Measurements from ENCODE around the gene SPATA16.

Gene SPATA16

GRCh38 chr3:172908771-172909270 is 232.2 kb downstream of the SPATA16 start:
- Histone ChIP-seq H3K9ac (ENCODE audit: low read depth, low read length) (no peak overlapping the region), H3K27ac (ENCODE audit: low read length) (no peak overlapping the region), H4K20me1 (ENCODE audit: insufficient read depth, low read length) (no peaks in the 10 kb centered on the region), H3K4me3 (ENCODE audit: low read depth in 1 of 2, low read length in 2 of 2) (no peak overlapping the region), H3K27me3 (ENCODE audit: insufficient read depth, low read length, poor library complexity) (peaks cover 16% of the 10 kb centered on the region), H3K4me1 (ENCODE audit: insufficient read depth, low read length) (no peaks in the 10 kb centered on the region), H3K36me3 (ENCODE audit: insufficient read depth, low read length) (no peaks in the 10 kb centered on the region), H3K4me2 (ENCODE audit: insufficient read depth, low read length) (no peak overlapping the region), H2AFZ (ENCODE audit: low read depth, low read length) (no peak overlapping the region), H3K79me2 (ENCODE audit: insufficient read depth, low read length) (no peaks in the 10 kb centered on the region), H3K9me3 (ENCODE audit: insufficient read depth, low read length, severe bottlenecking) (no peaks in the 10 kb centered on the region)
- no peak for TF ChIP-seq EZH2 (IDR thresholded peaks at IDR 0.05; ENCODE audit: borderline replicate concordance, low read depth, low read length, severe bottlenecking)
- TF ChIP-seq, protein P1, sequence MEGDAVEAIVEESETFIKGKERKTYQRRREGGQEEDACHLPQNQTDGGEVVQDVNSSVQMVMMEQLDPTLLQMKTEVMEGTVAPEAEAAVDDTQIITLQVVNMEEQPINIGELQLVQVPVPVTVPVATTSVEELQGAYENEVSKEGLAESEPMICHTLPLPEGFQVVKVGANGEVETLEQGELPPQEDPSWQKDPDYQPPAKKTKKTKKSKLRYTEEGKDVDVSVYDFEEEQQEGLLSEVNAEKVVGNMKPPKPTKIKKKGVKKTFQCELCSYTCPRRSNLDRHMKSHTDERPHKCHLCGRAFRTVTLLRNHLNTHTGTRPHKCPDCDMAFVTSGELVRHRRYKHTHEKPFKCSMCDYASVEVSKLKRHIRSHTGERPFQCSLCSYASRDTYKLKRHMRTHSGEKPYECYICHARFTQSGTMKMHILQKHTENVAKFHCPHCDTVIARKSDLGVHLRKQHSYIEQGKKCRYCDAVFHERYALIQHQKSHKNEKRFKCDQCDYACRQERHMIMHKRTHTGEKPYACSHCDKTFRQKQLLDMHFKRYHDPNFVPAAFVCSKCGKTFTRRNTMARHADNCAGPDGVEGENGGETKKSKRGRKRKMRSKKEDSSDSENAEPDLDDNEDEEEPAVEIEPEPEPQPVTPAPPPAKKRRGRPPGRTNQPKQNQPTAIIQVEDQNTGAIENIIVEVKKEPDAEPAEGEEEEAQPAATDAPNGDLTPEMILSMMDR (IDR thresholded peaks at IDR 0.05; ENCODE audit: borderline replicate concordance, extremely low read depth, low read length, poor library complexity, severe bottlenecking) = no peak
- no peak for DNase-seq
- ATAC-seq (ENCODE audit: insufficient read depth, low read depth) = no peak

DNA sequence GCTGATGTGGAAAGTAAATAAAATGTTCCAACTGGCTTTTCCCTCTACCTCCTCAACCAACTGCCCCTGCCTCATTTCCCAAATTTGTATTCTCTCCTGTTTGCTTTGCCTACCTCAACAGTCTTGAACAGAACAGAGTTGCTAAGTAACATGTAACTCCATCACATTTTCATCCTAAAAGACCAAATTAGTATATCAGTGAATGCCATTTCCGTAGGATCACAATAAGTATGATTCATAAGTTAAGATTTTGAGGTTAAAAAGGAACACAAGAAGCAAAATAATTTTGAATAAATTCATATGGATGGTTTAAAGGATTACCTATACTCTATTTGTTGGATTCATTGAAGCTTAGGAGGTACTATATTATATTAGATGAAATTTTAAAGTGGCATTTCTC is 235.6 kb downstream of the SPATA16 start:
- H3K79me2 ChIP-seq (ENCODE audit: insufficient read depth, low read length) = no peaks in the 10 kb centered on the region
- H3K27me3 ChIP-seq (ENCODE audit: insufficient read depth, low read length, poor library complexity) = peaks cover 16% of the 10 kb centered on the region
- no peak overlapping the region for H2AFZ ChIP-seq (ENCODE audit: low read depth, low read length)
- no peaks in the 10 kb centered on the region for H3K4me1 ChIP-seq (ENCODE audit: insufficient read depth, low read length)
- no peak overlapping the region for H3K4me2 ChIP-seq (ENCODE audit: insufficient read depth, low read length)
- H3K9ac ChIP-seq (ENCODE audit: low read depth, low read length) = no peak overlapping the region
- no peaks in the 10 kb centered on the region for H4K20me1 ChIP-seq (ENCODE audit: insufficient read depth, low read length)
- no peak for TF ChIP-seq EZH2 (IDR thresholded peaks at IDR 0.05; ENCODE audit: borderline replicate concordance, low read depth, low read length, severe bottlenecking)
- TF ChIP-seq, protein P1 (IDR thresholded peaks at IDR 0.05; ENCODE audit: borderline replicate concordance, extremely low read depth, low read length, poor library complexity, severe bottlenecking) = no peak
- no peak overlapping the region for H3K27ac ChIP-seq (ENCODE audit: low read length)
- DNase-seq (no peak), ATAC-seq (ENCODE audit: insufficient read depth, low read depth) (no peak)
- no peaks in the 10 kb centered on the region for H3K36me3 ChIP-seq (ENCODE audit: insufficient read depth, low read length)
- no peaks in the 10 kb centered on the region for H3K9me3 ChIP-seq (ENCODE audit: insufficient read depth, low read length, severe bottlenecking)
- H3K4me3 ChIP-seq (ENCODE audit: low read depth in 1 of 2, low read length in 2 of 2) = no peak overlapping the region

- H3K9me3 ChIP-seq (ENCODE audit: insufficient read depth, low read length, severe bottlenecking) = no peaks in the 10 kb centered on the region
- TF ChIP-seq EZH2 (IDR thresholded peaks at IDR 0.05; ENCODE audit: borderline replicate concordance, low read depth, low read length, severe bottlenecking) = no peak
- TF ChIP-seq, protein P1 (IDR thresholded peaks at IDR 0.05; ENCODE audit: borderline replicate concordance, extremely low read depth, low read length, poor library complexity, severe bottlenecking) = no peak
- H3K27ac ChIP-seq (ENCODE audit: low read length) = no peak overlapping the region
- ATAC-seq (ENCODE audit: insufficient read depth, low read depth) (no peak), DNase-seq (no peak)
- no peaks in the 10 kb centered on the region for H3K36me3 ChIP-seq (ENCODE audit: insufficient read depth, low read length)
- H3K4me2 ChIP-seq (ENCODE audit: insufficient read depth, low read length) = no peak overlapping the region
- no peak overlapping the region for H3K9ac ChIP-seq (ENCODE audit: low read depth, low read length)
- no peaks in the 10 kb centered on the region for H3K4me1 ChIP-seq (ENCODE audit: insufficient read depth, low read length)
- no peak overlapping the region for H3K4me3 ChIP-seq (ENCODE audit: low read depth in 1 of 2, low read length in 2 of 2)
- no peak overlapping the region for H2AFZ ChIP-seq (ENCODE audit: low read depth, low read length)
- peaks cover 16% of the 10 kb centered on the region for H3K27me3 ChIP-seq (ENCODE audit: insufficient read depth, low read length, poor library complexity)
- H4K20me1 ChIP-seq (ENCODE audit: insufficient read depth, low read length) = no peaks in the 10 kb centered on the region
- no peaks in the 10 kb centered on the region for H3K79me2 ChIP-seq (ENCODE audit: insufficient read depth, low read length)
Observed at GRCh38 chr3:172904711-172905373, 236.2 kb downstream of the SPATA16 start.
